GM18502 (cell line): ENCODE data around the gene MYOG.

Experiments used
- ATAC-seq: cut with Tn5 transposase; IDR thresholded peaks from one replicate; pipeline ENCODE4 v1.9.1; 2021; ENCODE audit warnings: mild to moderate bottlenecking; ENCODE audit not compliant: unreplicated experiment, poor library complexity

The MYOG gene

DNA sequence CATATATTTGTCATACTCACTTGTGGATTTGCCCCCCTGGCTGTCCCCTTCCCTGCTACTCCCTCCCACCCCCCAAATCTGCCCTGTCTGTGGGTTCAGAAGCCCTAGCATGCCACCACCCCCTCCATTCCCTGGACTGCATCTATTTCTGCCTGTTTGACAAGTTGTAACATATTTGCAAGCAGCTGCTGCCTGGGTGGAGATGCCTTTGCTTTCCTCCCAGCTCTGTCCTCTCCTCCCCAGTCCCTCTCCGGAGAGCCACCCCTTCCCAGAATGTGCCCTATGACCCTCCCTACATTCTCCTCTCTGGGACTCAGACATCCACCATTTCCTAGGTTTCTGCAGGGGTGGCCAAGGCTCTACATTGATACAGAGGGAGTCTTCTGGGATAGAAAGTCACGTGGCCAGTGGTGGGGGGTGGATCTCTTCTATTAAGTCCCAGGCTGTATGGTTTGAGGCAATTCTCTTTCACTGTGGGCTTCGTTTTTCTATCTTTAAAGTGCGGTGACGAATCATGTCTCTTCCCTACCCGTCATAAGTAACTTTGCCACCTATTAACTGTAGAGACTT is 6.0 kb upstream of the MYOG start:
- ATAC-seq = no peak

DNA sequence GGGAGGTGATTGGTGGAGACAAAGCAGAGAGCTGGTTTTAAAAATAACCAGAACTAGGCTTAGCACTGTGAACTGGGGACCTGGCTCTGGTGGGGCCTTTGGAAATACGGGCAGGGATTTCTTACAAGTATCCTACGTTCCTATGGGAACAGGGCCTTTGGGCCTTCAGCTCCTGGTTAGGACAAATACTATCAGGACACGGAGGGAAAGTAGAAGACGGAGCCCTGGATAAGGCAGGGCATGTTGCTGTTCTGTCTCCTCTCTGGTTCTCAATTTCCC is 5.3 kb upstream of the MYOG start:
- no peak for ATAC-seq

DNA sequence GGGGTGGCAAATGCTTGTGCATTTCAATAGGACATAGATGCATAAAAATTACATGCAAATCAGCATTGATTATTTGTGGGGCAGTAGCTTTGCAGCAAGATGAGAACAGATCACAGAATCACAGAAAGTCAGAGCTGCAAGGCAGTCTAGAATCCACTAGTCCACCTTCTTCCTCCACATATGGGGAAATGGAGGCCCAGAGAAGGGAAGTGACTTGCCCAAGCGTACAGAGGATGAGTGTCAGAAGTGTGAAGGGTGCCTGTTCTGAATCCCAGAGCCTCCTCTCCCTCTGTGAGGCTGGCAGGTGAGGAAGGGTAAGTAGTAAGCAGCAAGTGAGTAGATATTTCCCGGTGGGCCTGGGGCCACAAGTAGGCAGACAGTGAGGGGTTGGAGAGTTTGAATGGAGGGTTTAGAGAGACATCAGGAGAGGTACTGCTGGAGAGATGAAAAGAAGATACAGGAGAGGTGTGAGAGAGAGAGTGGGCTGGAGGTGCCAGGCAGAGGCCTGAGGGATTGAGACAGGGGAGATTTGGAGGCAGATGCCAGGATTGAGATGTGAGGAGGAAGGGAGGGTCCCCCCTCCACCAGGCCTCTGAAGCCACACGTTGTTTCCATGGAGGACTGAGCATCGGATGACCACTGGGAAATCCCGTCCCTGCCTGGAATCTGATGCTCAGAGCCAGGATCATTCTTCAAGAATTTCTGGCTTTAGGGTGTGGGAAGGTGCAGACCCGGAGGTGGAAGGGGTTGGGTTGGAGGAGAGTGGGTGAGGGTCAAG is 4.8 kb upstream of the MYOG start:
- no peak for ATAC-seq

DNA sequence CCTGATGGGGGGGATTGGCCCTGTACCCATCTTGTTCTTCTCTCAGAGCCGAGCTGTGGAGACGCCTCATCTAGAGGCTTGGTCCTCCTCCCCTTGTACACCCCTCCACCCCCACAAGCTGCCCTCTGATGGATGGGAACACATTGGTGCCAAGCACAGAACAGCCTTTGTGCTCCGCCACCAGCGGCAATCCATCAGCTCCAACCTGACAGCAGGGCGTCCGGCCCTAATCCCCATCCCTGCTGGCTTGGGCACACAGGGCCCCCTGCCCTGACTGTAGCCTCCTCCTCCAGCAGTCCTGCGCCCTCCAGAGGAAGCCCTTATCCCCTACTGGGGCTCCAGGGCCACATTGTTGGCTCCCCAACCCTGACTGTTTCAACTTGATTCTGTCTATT is 3.8 kb upstream of the MYOG start:
- no peak for ATAC-seq

DNA sequence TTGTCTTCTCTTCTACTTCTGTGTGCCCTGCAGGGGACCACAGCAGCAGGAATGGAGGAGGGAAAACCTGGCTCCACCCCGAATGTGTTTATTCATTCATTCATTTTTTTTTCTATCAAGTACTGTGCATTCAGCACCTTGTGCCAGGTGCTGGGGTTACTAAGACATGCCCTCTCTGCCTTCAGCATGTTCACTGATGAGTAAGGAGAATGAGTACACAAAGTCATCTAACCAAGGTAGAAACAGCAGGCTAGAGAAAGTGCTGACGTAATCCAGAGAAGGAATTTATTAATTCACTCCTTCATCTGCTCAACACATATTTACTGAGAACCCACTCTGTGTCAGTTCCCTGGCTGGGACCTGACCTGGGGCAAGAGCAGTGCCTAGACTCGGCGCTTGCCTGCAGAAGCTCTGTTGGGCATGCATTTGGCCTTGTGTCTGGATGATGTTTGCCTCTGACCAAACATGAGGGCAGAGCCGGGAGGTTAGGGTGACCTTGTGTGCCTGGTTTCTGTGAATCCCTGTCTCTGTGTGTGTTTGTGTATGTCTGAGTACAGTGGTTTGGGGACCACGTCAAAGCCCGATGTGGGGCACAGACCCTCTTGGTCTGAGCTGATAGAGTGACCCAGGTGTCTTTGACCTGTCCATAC is 3.3 kb upstream of the MYOG start:
- no peak for ATAC-seq

DNA sequence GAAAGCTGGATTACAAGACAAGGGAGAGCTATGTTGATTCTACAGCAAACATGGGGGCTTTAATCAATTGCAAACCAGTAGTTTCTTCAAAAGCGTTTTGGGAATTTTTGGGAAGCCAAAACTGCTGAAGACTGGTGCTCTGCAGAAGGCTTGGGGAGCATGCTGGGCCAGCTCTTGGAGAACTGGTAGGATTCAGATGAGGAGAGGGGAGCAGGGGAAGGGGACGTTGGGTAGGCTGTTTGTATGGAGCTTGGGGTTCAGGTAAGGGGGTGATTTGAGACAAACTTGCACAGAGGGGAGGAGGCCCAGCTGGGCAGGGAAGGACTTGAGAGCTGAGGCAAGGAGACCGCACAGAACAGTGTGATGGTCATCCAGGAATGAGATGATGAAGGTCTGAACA is 2.6 kb upstream of the MYOG start:
- no peak for ATAC-seq

DNA sequence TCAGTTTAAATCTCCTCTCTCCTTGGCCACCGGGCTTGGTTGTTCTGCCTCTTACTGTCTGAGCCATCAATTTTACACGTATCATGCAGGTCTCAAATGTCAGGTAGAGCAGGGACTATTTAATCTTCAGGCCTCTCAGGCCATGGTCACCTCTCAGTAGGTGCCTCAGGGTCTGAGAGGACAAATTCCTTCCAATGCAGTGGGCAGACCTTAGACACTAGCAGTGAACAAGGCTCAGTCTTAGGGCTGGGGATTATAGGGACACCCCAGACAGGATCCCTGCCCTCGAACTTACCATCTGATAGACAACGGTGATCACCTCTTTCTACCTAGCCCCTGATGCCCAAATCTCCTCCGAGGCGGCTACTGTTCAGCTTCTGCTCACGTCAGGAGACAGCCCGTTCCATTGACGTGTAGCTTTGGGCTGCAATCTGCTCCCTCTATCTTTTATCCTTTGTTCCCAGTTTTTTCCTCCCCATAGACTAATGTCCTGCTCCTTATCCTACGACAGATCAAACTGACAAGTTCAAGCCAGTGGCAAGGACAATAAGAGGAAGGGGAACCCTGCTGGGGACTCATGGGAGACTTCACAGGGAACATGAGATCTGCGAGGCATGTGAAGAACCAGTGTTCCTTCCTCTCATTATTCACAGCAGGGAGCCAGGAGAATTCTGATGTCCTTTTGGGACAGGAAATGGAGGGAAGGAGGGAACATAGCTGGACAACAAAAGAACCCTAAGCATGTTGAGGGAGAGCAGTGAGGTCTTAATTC is 1.4 kb upstream of the MYOG start:
- no peak for ATAC-seq

DNA sequence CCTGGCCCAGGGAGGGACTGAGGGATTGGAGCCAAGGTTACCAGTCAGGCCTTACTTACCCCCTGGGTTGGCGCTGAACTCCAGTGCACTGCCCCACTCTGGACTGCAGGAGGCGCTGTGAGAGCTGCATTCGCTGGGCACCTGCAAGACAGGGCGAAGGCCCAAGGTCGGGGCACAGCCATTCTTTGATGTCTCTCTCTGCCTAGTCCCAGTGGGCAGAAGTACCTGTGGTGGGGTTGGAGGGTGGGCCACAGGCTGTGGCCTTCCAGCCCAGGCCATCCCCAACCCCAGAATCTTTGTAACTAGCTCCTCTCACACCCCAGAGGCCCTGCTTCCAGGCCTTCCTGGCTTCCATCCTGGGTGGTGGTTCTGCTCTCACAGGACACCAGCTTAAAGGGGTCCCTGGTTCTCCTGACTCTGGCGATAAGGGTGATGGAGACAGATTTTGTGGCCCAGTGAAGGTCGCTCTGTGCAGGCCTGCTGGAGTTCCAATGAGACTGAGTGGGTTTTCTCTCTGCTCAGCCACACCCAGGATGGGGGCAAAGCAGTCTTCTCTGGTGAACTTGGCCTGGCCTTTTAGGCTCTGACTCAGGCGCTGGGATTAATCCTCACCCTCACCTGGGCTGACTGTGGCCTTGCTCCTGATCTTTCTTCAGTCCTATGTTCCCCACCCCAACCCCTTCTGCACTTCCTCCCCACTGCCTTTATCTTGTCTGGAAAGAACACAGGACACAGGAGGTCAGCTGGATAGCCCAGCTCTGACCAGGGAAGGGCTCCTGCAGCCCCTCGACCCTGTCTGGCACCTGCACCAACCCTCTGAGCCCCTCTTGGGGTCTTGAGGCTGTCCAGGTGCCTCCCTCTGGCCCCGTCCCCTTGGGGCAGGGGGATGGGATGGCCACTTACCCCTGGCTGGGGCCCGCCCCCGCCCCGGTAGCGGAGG is 954 bp downstream of the MYOG start:
- no peak for ATAC-seq

DNA sequence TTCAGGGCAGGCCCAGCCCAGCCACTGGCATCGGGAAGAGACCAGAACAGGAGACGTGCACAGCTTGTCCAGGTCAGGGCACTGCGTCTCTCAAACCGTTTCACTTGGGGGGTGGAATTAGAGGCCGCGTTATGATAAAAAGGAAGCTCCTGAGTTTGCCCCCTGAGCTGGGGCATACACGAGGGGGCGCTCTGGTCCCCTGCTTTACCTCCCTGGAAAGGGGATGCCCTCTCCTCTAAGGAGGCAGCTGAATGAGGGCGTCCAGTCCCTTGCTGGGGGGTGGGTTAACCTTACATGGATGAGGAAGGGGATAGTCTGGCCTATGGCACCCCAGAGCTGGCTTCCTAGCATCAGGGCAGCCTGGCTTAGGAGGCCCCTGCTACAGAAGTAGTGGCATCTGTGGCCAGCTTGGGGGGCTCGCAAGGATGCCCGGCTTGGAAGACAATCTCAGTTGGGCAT is 2.3 kb downstream of the MYOG start:
- no peak for ATAC-seq

DNA sequence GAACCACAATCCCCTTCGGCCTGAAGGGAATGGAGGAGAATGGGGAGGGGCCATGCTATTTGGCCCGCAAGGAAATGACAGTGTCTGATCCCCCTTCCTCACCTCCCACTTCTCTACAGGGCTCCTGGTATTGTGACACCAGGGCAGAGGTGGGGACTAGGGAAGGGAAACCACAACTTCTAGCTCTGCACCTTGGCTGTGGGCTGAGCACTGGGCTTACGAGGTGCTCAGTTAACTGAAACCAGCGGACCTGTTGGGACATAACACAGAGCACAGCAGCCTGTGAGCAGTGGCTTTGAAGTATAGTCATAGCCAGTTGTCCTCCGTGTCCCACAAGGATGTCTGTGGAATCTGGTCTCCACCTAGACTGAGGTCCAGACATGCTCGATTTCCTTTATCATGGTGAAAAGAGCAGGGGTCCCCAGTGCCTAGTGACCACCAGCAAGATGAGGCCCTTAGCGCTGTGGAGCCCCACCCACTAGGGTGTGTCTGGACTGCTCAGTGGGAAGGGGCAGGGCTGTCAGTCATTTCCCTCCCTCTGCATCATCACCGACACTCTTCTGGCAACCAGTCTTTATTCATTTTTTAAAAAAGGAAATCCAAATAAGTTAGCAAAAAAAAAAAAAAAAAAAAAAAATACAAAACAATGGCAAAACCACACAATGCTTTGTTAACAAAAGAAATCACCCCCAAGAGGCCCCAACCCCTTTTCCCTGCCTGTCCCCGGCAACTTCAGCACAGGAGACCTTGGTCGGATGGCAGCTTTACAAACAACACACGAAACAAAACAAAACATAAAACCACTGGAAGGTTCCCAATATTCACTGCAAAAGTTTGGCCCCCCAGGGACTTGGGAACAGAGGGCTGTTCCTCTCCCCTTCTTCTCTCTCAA is 3.0 kb downstream of the MYOG start:
- no peak for ATAC-seq

DNA sequence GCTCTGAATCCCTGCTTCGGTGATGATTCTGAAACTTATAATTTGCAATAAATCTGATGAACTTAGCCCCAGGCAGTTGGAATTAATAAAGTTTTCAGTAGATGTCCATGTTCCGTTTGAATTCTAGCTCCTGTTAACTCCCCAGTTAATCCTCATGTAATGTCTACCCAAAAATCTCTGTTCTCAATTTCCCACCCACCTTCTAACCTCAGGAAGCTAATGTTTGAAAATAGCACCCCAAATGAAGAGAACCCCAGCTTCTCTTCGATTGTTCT is 3.6 kb downstream of the MYOG start:
- no peak for ATAC-seq

DNA sequence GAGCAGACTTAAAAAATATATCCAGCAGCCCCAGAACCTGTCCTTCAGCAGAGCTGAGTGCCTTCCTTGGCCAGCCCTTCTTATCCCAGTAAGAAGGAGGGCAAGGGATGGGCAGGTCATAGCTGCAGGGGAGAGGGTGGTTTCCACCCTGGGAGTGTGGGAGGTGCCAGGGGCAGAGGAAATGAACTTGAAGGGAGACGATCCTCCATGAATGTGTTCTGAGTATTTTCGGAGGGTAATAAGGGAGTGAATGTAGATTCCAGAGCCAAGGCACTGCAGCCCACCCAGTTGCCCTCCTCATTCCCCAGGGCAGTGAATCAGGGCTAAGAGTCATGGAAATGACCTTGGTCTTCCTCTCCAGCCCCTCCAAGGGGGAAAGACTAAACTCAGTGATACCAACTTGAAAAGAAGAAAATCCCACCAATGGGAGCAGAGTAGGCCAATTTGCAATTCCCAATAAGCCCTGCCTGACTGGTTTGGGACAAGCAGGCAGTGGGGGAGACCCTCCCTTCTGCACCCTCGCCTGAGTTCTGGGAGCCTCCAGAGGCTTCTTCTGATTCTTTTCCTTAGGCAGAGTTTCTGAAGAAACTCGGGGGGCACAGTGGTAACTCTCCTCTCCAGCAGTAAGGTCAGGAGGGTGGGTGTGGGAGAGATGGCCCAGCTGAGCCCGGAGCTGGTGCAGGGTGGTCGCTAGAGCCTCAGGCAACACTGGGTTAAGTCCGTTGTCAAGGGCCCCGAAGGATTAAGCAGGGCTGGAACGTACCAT is 4.2 kb downstream of the MYOG start:
- ATAC-seq = no peak

DNA sequence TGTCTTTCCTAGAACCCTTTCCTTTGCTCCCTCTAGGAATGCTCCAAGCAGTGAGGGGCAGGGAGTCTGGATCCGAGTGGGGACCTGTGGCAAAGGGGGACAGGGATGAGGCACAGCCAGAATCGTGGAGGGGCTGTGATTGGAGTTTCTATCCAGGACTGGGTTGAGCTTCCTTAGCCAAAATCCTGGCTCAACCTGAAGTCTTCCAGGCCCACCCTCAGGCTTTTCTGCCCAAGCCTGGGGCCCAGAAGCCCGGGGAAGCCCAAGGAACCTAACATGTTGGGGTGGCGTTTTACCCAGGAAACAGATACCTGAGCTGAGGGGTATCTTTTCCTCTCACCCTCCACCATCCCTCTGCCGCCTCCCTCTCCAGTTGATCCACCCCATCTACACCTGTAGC is 5.4 kb downstream of the MYOG start:
- ATAC-seq = no peak

DNA sequence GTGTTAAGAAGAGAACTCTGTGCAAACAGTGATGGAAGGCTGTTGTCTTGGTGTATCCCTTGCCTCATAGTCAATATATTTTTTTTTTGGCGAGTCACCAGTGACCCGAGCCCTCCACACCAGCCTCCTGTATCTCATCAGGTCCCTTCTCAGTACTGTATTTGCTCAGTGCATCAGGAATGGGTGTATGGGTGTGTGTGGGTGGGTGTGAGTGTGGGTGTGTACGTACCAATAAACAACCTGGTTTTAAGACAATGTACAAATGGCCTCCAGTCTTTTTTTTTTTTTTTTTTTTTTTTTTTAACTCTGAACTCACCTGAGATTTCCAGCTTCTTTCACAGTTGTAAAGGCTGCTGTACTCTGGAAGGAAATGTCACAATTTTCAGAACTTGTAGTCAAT is 7.3 kb downstream of the MYOG start:
- ATAC-seq = no peak

DNA sequence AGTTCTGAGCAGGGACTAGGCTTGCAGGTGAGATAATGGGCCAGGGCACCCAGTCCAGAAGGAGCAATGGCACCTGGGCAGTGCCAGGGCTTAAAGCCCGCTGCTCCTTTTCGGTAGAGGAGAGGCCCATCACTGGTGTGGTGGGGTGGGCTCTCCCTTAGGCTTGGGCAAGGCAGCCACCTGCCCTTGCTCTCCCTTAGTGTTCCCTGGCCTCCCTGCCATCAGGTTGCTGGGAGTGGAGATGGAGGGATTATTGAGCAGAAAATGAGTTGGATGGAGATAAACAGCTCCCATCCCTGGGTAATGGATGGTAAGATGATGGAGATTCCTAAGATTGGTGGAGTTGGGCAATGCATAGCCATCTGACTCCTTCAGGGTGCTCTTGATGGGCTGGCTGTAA is 7.9 kb downstream of the MYOG start:
- no peak for ATAC-seq

DNA sequence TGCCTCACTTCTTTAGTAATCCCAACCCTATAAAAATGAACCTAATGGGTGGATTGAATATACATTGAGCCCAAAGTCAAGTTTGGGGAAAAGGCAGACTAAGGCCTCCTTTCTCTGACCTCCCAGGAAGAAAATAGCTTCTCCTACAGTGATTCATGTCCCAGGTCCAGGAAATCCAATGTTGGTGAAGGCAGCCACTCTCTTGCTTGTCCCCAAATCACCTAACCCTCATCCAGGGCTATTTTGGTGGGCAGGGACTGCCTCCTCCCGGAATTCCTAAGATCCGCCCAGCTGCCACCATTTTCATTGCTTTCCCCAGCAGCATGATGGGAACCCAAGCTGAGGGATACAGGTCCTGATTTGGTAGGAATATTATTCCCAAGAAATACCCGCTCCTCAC is 8.4 kb downstream of the MYOG start:
- no peak for ATAC-seq

DNA sequence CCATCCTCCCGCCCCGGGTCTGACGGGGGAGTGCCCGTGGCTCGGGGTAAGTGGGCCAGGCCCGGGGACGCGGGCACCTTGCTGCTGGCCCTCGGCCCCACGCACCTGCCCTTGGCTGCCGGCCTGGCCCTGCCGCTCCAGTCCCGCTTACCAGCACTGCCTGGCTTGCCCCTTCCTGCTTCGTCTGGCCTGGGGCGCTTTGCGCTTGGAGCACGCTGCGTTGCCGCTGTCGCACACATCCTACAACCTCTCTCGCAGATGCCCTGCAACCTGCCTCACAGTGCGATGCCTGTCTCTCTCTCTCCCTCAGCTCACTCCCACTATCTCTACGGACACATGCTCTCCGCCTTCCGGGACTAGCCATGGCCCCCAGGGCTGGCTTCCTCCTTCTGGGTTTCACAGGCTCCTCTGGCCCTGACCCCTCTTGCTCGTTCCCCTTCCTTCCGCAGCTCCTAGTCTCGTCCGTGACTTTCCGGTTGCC is 9.7 kb downstream of the MYOG start:
- no peak for ATAC-seq

DNA sequence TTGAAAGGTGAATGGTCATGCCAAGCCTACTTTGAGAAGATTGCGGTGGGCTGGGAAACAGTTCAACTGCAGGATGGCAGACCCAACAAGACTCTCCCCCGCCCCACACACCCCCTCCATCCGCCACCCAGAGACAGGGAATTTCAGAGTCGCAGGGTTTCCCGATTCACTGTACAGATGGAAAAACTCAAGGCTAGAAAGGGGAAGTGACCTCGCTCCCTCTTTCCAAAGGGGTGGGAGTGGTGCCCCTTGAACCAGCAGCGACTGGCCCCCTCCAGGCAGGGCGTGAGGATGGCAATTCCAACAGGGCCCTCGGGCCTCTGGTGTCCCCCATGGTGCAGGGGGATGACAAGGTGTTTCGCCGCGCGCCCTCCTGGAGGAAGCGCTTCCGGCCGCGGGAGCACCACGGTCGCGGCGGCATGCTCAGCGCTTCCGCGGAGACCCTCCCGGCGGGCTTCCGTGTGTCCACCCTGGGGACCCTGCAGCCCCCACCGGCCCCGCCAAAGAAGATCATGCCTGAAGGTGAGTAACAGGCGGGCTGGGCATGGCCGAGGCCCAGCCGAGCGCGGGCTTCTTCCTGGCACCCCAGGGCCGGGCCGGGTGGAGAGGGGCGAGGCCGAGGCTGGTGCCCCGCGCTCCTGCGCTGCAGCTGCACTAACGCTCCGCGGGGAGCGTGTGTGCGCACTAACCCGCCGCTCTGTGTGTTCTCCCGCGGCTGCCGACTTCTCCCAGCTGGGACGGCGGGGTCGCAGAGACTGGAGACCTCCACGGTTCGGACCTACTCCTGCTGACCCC is 10.4 kb downstream of the MYOG start:
- no peak for ATAC-seq
